ENCODE measurements around the gene ZBTB25.

DNA sequence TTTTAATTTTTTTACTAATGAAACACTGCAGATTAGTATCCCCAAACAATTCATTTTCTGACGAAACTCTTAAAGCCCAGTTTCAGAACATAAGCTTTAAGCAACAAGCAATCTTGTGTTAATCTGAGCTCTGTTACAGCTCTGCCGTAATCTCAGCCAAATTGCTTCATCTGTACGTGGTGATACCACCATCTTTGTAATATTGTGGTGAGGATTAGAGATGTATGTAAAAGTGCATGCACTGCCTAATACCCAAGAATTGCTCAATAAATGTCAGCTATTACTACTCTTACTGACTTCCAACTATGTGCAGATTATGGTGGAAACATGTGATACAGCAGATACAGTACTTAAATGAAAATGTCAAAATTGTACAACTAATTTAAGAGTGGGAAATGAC lies 36.5 kb downstream of the ZBTB25 start:
- TF ChIP-seq, protein P1, sequence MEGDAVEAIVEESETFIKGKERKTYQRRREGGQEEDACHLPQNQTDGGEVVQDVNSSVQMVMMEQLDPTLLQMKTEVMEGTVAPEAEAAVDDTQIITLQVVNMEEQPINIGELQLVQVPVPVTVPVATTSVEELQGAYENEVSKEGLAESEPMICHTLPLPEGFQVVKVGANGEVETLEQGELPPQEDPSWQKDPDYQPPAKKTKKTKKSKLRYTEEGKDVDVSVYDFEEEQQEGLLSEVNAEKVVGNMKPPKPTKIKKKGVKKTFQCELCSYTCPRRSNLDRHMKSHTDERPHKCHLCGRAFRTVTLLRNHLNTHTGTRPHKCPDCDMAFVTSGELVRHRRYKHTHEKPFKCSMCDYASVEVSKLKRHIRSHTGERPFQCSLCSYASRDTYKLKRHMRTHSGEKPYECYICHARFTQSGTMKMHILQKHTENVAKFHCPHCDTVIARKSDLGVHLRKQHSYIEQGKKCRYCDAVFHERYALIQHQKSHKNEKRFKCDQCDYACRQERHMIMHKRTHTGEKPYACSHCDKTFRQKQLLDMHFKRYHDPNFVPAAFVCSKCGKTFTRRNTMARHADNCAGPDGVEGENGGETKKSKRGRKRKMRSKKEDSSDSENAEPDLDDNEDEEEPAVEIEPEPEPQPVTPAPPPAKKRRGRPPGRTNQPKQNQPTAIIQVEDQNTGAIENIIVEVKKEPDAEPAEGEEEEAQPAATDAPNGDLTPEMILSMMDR (conservative IDR thresholded peaks at IDR 0.05 in 1 of 2, IDR thresholded peaks at IDR 0.05 in 1 of 2; ENCODE audit: low read depth in 1 of 2, low read length in 2 of 2): no peak
- TF ChIP-seq EZH2 (IDR thresholded peaks at IDR 0.05; ENCODE audit: low read length, missing control alignments): no peak
